DOHH2 (cell line): ENCODE results near the gene FKBP5.
"Not testable (repeated sequence)": the region's sequence is repeated elsewhere in the genome, so short reads cannot be mapped to it uniquely, and the experiment has no call there.

Source experiments
- H3F3A ChIP-seq: fragments of 200-600 bp; sonication (generic), shearing (Covaris generic); 2 replicates; pipeline ENCODE4 v1.6.0; 2016; ENCODE audit warnings: antibody characterized with exemption, mild to moderate bottlenecking; ENCODE audit not compliant: control insufficient read depth, insufficient read depth
- H3K27ac ChIP-seq: fragments of 200-600 bp; sonication (generic); 2 replicates; pipeline ENCODE4 v1.5.1; 2014; ENCODE audit warnings: low read depth, mild to moderate bottlenecking, low read length, moderate library complexity
- H3K27me3 ChIP-seq: fragments of 200-600 bp; sonication (generic); 2 replicates; pipeline ENCODE4 v1.6.1; 2014; ENCODE audit warnings: mild to moderate bottlenecking, low read length, mixed read lengths; ENCODE audit not compliant: control insufficient read depth
- H3K36me3 ChIP-seq: fragments of 200-600 bp; sonication (generic); 2 replicates; pipeline ENCODE4 v1.6.1; 2014; ENCODE audit warnings: mild to moderate bottlenecking, low read length, moderate library complexity, mixed read lengths; ENCODE audit not compliant: control insufficient read depth
- H3K4me1 ChIP-seq: fragments of 200-600 bp; sonication (generic); 2 replicates; pipeline ENCODE4 v1.6.1; 2014; ENCODE audit warnings: mild to moderate bottlenecking, low read length, mixed read lengths; ENCODE audit not compliant: control insufficient read depth
- H3K4me2 ChIP-seq: fragments of 200-600 bp; sonication (generic); 2 replicates; pipeline ENCODE4 v1.6.0; 2014; ENCODE audit warnings: mild to moderate bottlenecking, low read length, moderate library complexity
- H3K4me3 ChIP-seq: fragments of 200-600 bp; sonication (generic); 2 replicates; pipeline ENCODE4 v1.5.1; 2014; ENCODE audit warnings: mild to moderate bottlenecking, low read length, mixed read lengths
- H3K79me2 ChIP-seq: fragments of 200-600 bp; sonication (generic); 2 replicates; pipeline ENCODE4 v1.6.1; 2014; ENCODE audit warnings: mild to moderate bottlenecking, low read length, mixed read lengths; ENCODE audit not compliant: control insufficient read depth
- H3K9me2 ChIP-seq: fragments of 200-600 bp; sonication (generic); replicated peaks from 2 replicates; pipeline ENCODE4 v1.6.1; 2014; ENCODE audit warnings: mild to moderate bottlenecking, low read length, mixed read lengths; ENCODE audit not compliant: control insufficient read depth
- H3K9me3 ChIP-seq: fragments of 200-600 bp; sonication (generic); 2 replicates; pipeline ENCODE4 v1.6.1; 2014; ENCODE audit warnings: antibody characterized with exemption, low read length, mixed read lengths; ENCODE audit not compliant: control insufficient read depth, insufficient read depth
- H4K20me1 ChIP-seq: fragments of 200-600 bp; sonication (generic); 2 replicates; pipeline ENCODE4 v1.6.0; 2014; ENCODE audit warnings: low read depth, mild to moderate bottlenecking, antibody characterized with exemption, low read length, moderate library complexity; ENCODE audit not compliant: control insufficient read depth, insufficient read depth
- EZH2phosphoT487 ChIP-seq: fragments of 200-600 bp; sonication (generic); IDR thresholded peaks from 2 replicates; pipeline ENCODE4 v1.6.1; 2017; ENCODE audit warnings: borderline replicate concordance, mild to moderate bottlenecking, antibody characterized with exemption, low read length, moderate library complexity, mixed read lengths
- TF ChIP-seq, protein P1 (sequence below): fragments of 200-600 bp; sonication (generic); IDR thresholded peaks from one replicate; pipeline ENCODE4 v1.5.1; 2014; ENCODE audit warnings: antibody characterized with exemption, mild to moderate bottlenecking, low read depth, low read length; ENCODE audit not compliant: poor library complexity, severe bottlenecking

FKBP5 gene

DNA sequence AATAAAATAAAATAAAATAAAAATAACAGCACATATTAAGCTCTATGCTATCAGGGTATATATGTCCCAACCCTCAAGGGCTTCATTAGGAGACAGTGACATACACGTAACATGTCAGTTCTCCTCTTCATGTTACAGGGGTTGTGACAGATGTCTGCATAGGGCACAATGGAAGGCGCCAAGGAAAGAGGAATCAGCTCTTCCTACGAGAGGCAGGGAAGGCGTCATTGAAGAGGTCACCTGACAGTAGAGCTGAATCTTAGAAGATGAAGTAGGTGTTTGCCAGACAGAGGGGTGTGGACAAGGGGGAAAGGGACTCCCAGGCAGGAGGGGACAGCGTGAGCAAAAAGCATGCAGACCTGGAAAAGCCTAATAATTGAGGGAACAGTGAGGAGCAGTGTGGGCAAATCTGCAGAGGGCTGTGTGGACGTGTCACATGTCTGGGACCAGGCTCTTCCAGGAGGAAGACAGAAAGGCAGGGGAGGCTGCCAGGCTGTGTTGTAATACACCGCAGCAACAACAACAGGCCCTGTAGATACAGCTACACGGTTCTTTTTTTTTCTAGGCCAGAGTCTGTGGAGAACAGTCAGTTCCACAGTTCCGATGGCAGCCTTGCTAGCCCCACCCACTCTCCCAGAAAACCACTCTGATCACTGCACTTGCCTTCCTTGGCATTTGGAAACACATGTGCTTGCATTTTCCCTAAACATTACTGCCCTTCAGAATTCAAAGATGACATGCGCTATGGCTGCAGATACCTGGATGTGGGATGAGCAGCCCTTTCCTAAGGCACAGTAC is 2.5 kb upstream of the FKBP5 start:
- no peak overlapping the region for H3K27ac ChIP-seq
- no peaks in the 10 kb centered on the region for H3F3A ChIP-seq
- peaks cover 6% of the 10 kb centered on the region; the same call in 1 of the 2 replicates for H3K36me3 ChIP-seq
- no peak overlapping the region for H3K4me2 ChIP-seq
- no peak for TF ChIP-seq EZH2phosphoT487
- TF ChIP-seq, protein P1, sequence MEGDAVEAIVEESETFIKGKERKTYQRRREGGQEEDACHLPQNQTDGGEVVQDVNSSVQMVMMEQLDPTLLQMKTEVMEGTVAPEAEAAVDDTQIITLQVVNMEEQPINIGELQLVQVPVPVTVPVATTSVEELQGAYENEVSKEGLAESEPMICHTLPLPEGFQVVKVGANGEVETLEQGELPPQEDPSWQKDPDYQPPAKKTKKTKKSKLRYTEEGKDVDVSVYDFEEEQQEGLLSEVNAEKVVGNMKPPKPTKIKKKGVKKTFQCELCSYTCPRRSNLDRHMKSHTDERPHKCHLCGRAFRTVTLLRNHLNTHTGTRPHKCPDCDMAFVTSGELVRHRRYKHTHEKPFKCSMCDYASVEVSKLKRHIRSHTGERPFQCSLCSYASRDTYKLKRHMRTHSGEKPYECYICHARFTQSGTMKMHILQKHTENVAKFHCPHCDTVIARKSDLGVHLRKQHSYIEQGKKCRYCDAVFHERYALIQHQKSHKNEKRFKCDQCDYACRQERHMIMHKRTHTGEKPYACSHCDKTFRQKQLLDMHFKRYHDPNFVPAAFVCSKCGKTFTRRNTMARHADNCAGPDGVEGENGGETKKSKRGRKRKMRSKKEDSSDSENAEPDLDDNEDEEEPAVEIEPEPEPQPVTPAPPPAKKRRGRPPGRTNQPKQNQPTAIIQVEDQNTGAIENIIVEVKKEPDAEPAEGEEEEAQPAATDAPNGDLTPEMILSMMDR, result no peak
- H4K20me1 ChIP-seq, result no peaks in the 10 kb centered on the region
- peaks cover 13% of the 10 kb centered on the region for H3K4me1 ChIP-seq
- H3K9me3 ChIP-seq, result no peaks in the 10 kb centered on the region
- no peak overlapping the region for H3K4me3 ChIP-seq
- H3K79me2 ChIP-seq, result peaks cover 24% of the 10 kb centered on the region
- H3K27me3 ChIP-seq, result no peaks in the 10 kb centered on the region
- H3K9me2 ChIP-seq, result no peaks in the 10 kb centered on the region

- peaks cover 13% of the 10 kb centered on the region for H3K4me1 ChIP-seq
- H3K27ac ChIP-seq, result no peak overlapping the region
- H3K4me2 ChIP-seq, result no peak overlapping the region
- H3K36me3 ChIP-seq, result peaks cover 6% of the 10 kb centered on the region; the same call in 1 of the 2 replicates
- H3K9me3 ChIP-seq, result no peaks in the 10 kb centered on the region
- no peaks in the 10 kb centered on the region for H3F3A ChIP-seq
- H4K20me1 ChIP-seq, result no peaks in the 10 kb centered on the region
- TF ChIP-seq, protein P1, result no peak
- no peak for TF ChIP-seq EZH2phosphoT487
- no peaks in the 10 kb centered on the region for H3K27me3 ChIP-seq
- peaks cover 32% of the 10 kb centered on the region for H3K79me2 ChIP-seq
- H3K9me2 ChIP-seq, result no peaks in the 10 kb centered on the region
- H3K4me3 ChIP-seq, result no peak overlapping the region
Measured at GRCh38 chr6:35690484-35690883, 1.8 kb upstream of the FKBP5 start.

DNA sequence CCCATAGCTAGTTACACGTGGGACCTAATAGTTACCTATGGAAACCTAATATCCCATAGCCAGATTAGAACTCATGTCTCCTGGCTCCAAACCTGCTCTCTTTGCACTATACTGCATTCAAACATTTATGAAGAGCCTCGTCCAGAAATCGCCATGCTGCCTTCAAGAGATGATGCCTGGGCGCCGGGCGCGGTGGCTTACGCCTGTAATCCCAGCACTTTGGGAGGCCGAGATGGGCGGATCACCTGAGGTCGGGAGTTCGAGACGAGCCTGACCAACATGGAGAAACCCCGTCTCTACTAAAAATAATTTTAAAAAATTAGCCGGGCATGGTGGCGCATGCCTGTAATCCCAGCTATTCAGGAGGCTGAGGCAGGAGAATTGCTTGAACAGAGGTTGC is 1.3 kb upstream of the FKBP5 start:
- H3K36me3 ChIP-seq, H3K4me2 ChIP-seq, H3F3A ChIP-seq, H3K9me3 ChIP-seq, H3K9me2 ChIP-seq, H4K20me1 ChIP-seq, H3K27ac ChIP-seq, H3K27me3 ChIP-seq, H3K4me3 ChIP-seq: not testable (repeated sequence)
- H3K4me1 ChIP-seq, result peaks cover 13% of the 10 kb centered on the region
- H3K79me2 ChIP-seq, result peaks cover 36% of the 10 kb centered on the region
